A549 (cell line): Measurements from ENCODE around the gene ARPP21. TPM values are rescaled to one million over a fixed set of nuclear protein-coding genes. Genes with fewer than 3 reads are reported as not detected.

ENCODE experiments used
- ATAC-seq, 2 experiments: fragments of 200-7000 bp in 1 of 2; fragments of >200 bp in 1 of 2; cut with Nextera tagmentation in 1 of 2; cut with Tn5 transposase in 1 of 2; 3 replicates each; pipeline versions ENCODE4 v1.8.0 to v1.9.1; 2018 to 2020; ENCODE audit warnings: mild to moderate bottlenecking in 1 of 2, moderate library complexity in 1 of 2
- CTCF ChIA-PET: fragments of 300-600 bp; sonication (Branson Sonifier 250); formaldehyde crosslinking; extraction: SDS; loops from one replicate; lab custom pipeline; 2021; ENCODE audit warnings: antibody characterized with exemption, inconsistent platforms; lab: Yijun Ruan, JAX
- POLR2A ChIA-PET: fragments of 350-600 bp; formaldehyde crosslinking; extraction: SDS; loops from one replicate; lab custom pipeline; 2021; ENCODE audit warnings: antibody characterized with exemption, inconsistent platforms; lab: Yijun Ruan, JAX
- DNase-seq, 2 experiments: peaks; one replicate each; pipeline versions ENCODE4 v3.0.0 to v3.0.0-alpha.2; 2011 to 2016; ENCODE audit warnings: low read depth in 1 of 2, low spot score in 1 of 2
- FAIRE-seq: peaks from 2 replicates; lab custom pipeline; 2011; peaks lifted over from hg19 to GRCh38; lab: Jason Lieb, UNC
- H3K27ac ChIP-seq, 2 experiments: fragments of >200 bp; sonication (Bioruptor Twin); formaldehyde crosslinking; 3 replicates each; pipeline ENCODE4 v1.5.1; 2016 to 2017
- H3K4me1 ChIP-seq: fragments of >200 bp; sonication (Bioruptor Twin); formaldehyde crosslinking; 3 replicates; pipeline ENCODE4 v1.6.1; 2016
- H3K4me2 ChIP-seq: fragments of >200 bp; sonication (Bioruptor Twin); formaldehyde crosslinking; 3 replicates; pipeline ENCODE4 v1.6.1; 2016
- H3K4me3 ChIP-seq: fragments of >200 bp; sonication (Bioruptor Twin); formaldehyde crosslinking; 3 replicates; pipeline ENCODE4 v1.5.1; 2016
- H3K9me3 ChIP-seq: fragments of >200 bp; sonication (Bioruptor Twin); formaldehyde crosslinking; 3 replicates; pipeline ENCODE4 v1.6.1; 2016
- CBX8 ChIP-seq: fragments of 200-600 bp; sonication (generic); IDR thresholded peaks from 2 replicates; pipeline ENCODE4 v1.6.1; 2016
- CHD2 ChIP-seq: fragments of 150-350 bp; IDR thresholded peaks from 2 replicates; pipeline ENCODE4 v1.6.1; 2014; ENCODE audit warnings: low read length; ENCODE audit not compliant: partially characterized antibody
- EHMT2 ChIP-seq: fragments of 200-600 bp; sonication (generic); IDR thresholded peaks from 2 replicates; pipeline ENCODE4 v1.6.1; 2016; ENCODE audit warnings: antibody characterized with exemption, low read depth, mild to moderate bottlenecking, moderate library complexity
- ESRRA ChIP-seq: fragments of 150-350 bp; IDR thresholded peaks from 2 replicates; pipeline ENCODE4 v1.6.1; 2014; ENCODE audit warnings: mild to moderate bottlenecking, low read length, borderline replicate concordance
- FOSL2 ChIP-seq, 2 experiments: fragments of 450-650 bp in 1 of 2; fragments of >200 bp in 1 of 2; sonication (Bioruptor Twin) in 1 of 2; formaldehyde crosslinking; IDR thresholded peaks; 2 replicates each; pipeline versions ENCODE4 v1.5.0 to v1.6.1; 2016 to 2020; ENCODE audit warnings: mild to moderate bottlenecking in 1 of 2, moderate library complexity in 1 of 2
- FOXS1 ChIP-seq: fragments of 250-450 bp; sonication (Bioruptor Pico); IDR thresholded peaks from 2 replicates; pipeline ENCODE4 v1.5.0; 2020; ENCODE audit warnings: mild to moderate bottlenecking, moderate library complexity
- KDM1A ChIP-seq: fragments of 200-600 bp; sonication (generic); IDR thresholded peaks from 2 replicates; pipeline ENCODE4 v1.6.1; 2016; ENCODE audit warnings: low read depth, mild to moderate bottlenecking
- MAZ ChIP-seq: fragments of 150-350 bp; IDR thresholded peaks from 2 replicates; pipeline ENCODE4 v1.6.1; 2014; ENCODE audit warnings: antibody characterized with exemption, low read depth, low read length, borderline replicate concordance
- MYC ChIP-seq: IDR thresholded peaks from 2 replicates; pipeline ENCODE4 v1.6.1; 2012; ENCODE audit warnings: mild to moderate bottlenecking, inconsistent platforms, low read length, improper control_type of control experiment, borderline replicate concordance
- NPAS2 ChIP-seq: fragments of 250-450 bp; sonication (Bioruptor Pico); IDR thresholded peaks from 2 replicates; pipeline ENCODE4 v1.8.0; 2022; ENCODE audit warnings: mild to moderate bottlenecking, moderate library complexity, borderline replicate concordance
- POLR2AphosphoS2 ChIP-seq: conservative IDR thresholded peaks from 2 replicates; pipeline ENCODE4 v1.6.1; 2012; ENCODE audit warnings: low read length, improper control_type of control experiment, inconsistent platforms
- RCOR1 ChIP-seq: fragments of 150-350 bp; IDR thresholded peaks from 2 replicates; pipeline ENCODE4 v1.6.1; 2014; ENCODE audit warnings: antibody characterized with exemption, low read length, low read depth
- RNF2 ChIP-seq: fragments of 200-600 bp; sonication (generic); IDR thresholded peaks from 2 replicates; pipeline ENCODE4 v1.6.1; 2016; ENCODE audit warnings: low read depth, mild to moderate bottlenecking, antibody characterized with exemption, moderate library complexity, borderline replicate concordance
- SREBF2 ChIP-seq: fragments of 450-650 bp; IDR thresholded peaks from 2 replicates; pipeline ENCODE4 v1.6.1; 2014; ENCODE audit warnings: mild to moderate bottlenecking, moderate library complexity
- ZSCAN20 ChIP-seq: fragments of 250-450 bp; sonication (Bioruptor Pico); IDR thresholded peaks from 2 replicates; pipeline ENCODE4 v1.8.0; 2022; ENCODE audit warnings: mild to moderate bottlenecking, moderate library complexity
- WGBS: methylation state at CpG from one replicate; pipeline ENCODE4 v1.1.6; 2017; ENCODE audit errors: missing lambda C conversion rate; 5-methylcytosine and 5-hydroxymethylcytosine counted together
- polyA plus RNA-seq, 4 experiments: library from polyadenylated mRNA; depleted of rRNA in 3 of 4; stranded (reverse); fragments of >200 nt; fragmentation: RNase III in 1 of 4; extraction: RNeasy Plus Mini Kit Qiagen cat#74134 plus additional on column Dnase treatment in 1 of 4; gene quantifications; 2 replicates in 3 of 4; 3 replicates in 1 of 4; pipeline ENCODE4 v1.2.3, GENCODE V29; 2011 to 2017
- TF ChIP-seq, protein P1 (sequence below): IDR thresholded peaks from 2 replicates; pipeline ENCODE4 v1.6.1; 2012
- TF ChIP-seq, protein P2 (sequence below): IDR thresholded peaks from 2 replicates; pipeline ENCODE4 v1.6.1; 2012
- TF ChIP-seq, protein P3 (sequence below): fragments of >200 bp; sonication (Bioruptor Twin); formaldehyde crosslinking; IDR thresholded peaks from 3 replicates; pipeline ENCODE4 v1.6.1; 2016
- TF ChIP-seq, protein P4 (sequence below): fragments of 250-450 bp; sonication (Bioruptor Pico); IDR thresholded peaks from 2 replicates; pipeline ENCODE4 v1.5.0; 2021; ENCODE audit warnings: mild to moderate bottlenecking, moderate library complexity, borderline replicate concordance
- TF ChIP-seq, protein P5 (sequence below): fragments of 150-350 bp; IDR thresholded peaks from 2 replicates; pipeline ENCODE4 v1.6.1; 2014; ENCODE audit warnings: low read depth, mild to moderate bottlenecking, low read length

Gene ARPP21
- polyA plus RNA-seq, 2 of the 4 experiments (the other 2 are of a cell fraction) = 0.03 TPM; not detected in 1

DNA sequence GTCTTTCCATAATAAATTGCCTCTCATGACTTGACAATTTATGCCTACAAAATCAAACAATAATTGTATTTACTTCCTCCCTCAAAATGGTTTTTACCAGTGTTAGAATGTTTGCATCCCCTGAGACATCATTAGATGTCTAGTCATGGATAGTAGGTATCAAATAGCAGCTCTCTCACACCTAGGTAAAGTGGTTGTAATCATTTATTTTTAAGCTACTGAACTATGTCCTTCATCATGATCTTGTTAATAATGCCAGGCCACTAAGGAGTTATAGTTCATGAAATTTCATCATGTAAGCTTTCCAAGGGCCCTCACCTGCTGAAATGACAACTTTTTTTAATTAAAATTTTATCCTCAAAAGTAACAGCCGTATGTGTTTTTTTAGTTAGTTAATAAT, 134.1 kb downstream of the ARPP21 start:
- no peak for DNase-seq
- Histone ChIP-seq H3K4me1 (peaks cover 8% of the 10 kb centered on the region; the same call in 1 of the 3 replicates), H3K4me2 (no peak overlapping the region), H3K27ac (no peak overlapping the region), H3K4me3 (no peak overlapping the region), H3K9me3 (no peaks in the 10 kb centered on the region)
- WGBS = 92% methylated on average over 1 of the region's 1 CpG
- TF ChIP-seq FOXS1 = no peak
- TF ChIP-seq RNF2 = no peak
- TF ChIP-seq ESRRA = no peak
- no peak for TF ChIP-seq FOSL2 (IDR thresholded peaks at IDR 0.05)
- TF ChIP-seq FOSL2 (CRISPR knock-in tag; IDR thresholded peaks at IDR 0.05) = no peak
- no peak for TF ChIP-seq ZSCAN20 (CRISPR knock-in tag)
- TF ChIP-seq CHD2 = no peak
- no peak for TF ChIP-seq MYC
- TF ChIP-seq NPAS2 = no peak
- TF ChIP-seq, protein P1, sequence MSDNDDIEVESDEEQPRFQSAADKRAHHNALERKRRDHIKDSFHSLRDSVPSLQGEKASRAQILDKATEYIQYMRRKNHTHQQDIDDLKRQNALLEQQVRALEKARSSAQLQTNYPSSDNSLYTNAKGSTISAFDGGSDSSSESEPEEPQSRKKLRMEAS = no peak
- TF ChIP-seq SREBF2 = no peak
- TF ChIP-seq POLR2AphosphoS2 = no peak
- TF ChIP-seq, protein P2, sequence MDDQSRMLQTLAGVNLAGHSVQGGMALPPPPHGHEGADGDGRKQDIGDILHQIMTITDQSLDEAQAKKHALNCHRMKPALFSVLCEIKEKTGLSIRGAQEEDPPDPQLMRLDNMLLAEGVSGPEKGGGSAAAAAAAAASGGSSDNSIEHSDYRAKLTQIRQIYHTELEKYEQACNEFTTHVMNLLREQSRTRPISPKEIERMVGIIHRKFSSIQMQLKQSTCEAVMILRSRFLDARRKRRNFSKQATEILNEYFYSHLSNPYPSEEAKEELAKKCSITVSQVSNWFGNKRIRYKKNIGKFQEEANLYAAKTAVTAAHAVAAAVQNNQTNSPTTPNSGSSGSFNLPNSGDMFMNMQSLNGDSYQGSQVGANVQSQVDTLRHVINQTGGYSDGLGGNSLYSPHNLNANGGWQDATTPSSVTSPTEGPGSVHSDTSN = no peak
- TF ChIP-seq, protein P3, sequence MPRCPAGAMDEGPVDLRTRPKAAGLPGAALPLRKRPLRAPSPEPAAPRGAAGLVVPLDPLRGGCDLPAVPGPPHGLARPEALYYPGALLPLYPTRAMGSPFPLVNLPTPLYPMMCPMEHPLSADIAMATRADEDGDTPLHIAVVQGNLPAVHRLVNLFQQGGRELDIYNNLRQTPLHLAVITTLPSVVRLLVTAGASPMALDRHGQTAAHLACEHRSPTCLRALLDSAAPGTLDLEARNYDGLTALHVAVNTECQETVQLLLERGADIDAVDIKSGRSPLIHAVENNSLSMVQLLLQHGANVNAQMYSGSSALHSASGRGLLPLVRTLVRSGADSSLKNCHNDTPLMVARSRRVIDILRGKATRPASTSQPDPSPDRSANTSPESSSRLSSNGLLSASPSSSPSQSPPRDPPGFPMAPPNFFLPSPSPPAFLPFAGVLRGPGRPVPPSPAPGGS = no peak
- TF ChIP-seq EHMT2 = no peak
- TF ChIP-seq MAZ = no peak
- POLR2A ChIA-PET = no interaction called here
- no peak for ATAC-seq
- no peak for FAIRE-seq
- CTCF ChIA-PET = interaction anchor here (1.9 kb wide), 1 partner anchor 135 kb away, joined by 6 read pairs; no protein-coding TSS in a partner anchor

DNA sequence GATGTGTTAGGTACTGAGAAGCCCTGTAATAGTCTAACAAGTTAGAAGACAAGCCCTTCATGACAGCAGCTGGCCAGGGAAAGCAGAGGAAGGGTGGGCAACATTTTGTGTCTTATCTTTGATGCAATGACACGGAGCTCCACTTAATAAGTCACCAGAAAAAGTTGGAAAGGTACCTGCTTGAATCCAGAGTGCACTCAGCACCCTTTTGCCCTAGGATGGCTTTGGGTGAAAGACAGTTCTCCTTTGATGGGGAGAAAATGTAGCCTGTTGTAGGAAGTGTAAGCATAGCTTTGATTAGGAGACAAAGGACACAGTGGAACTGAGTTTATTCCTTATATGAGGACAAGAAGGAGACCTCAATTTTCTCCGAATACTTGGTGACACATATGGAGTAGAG, 137.0 kb downstream of the ARPP21 start:
- ChIA-PET CTCF (interaction anchor here (1.4 to 1.5 kb wide), 2 partner anchors 10 to 148 kb away, joined by 3 to 4 read pairs; no protein-coding TSS in a partner anchor), POLR2A (no interaction called here)
- peaks cover 8% of the 10 kb centered on the region; the same call in 1 of the 3 replicates for H3K4me1 ChIP-seq
- FAIRE-seq (no peak), DNase-seq (no peak), ATAC-seq (no peak)
- H3K9me3 ChIP-seq = no peaks in the 10 kb centered on the region
- no peak overlapping the region for H3K4me2 ChIP-seq
- TF ChIP-seq NPAS2 (no peak), KDM1A (no peak), CBX8 (no peak), RCOR1 (no peak), ESRRA (no peak)
- TF ChIP-seq, protein P4, sequence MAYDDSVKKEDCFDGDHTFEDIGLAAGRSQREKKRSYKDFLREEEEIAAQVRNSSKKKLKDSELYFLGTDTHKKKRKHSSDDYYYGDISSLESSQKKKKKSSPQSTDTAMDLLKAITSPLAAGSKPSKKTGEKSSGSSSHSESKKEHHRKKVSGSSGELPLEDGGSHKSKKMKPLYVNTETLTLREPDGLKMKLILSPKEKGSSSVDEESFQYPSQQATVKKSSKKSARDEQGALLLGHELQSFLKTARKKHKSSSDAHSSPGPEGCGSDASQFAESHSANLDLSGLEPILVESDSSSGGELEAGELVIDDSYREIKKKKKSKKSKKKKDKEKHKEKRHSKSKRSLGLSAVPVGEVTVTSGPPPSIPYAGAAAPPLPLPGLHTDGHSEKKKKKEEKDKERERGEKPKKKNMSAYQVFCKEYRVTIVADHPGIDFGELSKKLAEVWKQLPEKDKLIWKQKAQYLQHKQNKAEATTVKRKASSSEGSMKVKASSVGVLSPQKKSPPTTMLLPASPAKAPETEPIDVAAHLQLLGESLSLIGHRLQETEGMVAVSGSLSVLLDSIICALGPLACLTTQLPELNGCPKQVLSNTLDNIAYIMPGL (CRISPR knock-in tag) = no peak
- TF ChIP-seq, protein P5, sequence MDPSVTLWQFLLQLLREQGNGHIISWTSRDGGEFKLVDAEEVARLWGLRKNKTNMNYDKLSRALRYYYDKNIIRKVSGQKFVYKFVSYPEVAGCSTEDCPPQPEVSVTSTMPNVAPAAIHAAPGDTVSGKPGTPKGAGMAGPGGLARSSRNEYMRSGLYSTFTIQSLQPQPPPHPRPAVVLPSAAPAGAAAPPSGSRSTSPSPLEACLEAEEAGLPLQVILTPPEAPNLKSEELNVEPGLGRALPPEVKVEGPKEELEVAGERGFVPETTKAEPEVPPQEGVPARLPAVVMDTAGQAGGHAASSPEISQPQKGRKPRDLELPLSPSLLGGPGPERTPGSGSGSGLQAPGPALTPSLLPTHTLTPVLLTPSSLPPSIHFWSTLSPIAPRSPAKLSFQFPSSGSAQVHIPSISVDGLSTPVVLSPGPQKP = no peak
- no peak overlapping the region for H3K4me3 ChIP-seq
- no peak overlapping the region for H3K27ac ChIP-seq
- WGBS = 48% methylated on average over 2 of the region's 2 CpGs
